DND-41 (cell line): Measurements from ENCODE around the gene CXCR5.

ENCODE experiments used
- CTCF ChIP-seq: IDR thresholded peaks from 2 replicates; pipeline ENCODE4 v1.5.1; 2012; ENCODE audit warnings: borderline replicate concordance, low read length, moderate library complexity, mild to moderate bottlenecking; ENCODE audit not compliant: poor library complexity, severe bottlenecking; ENCODE audit errors: extremely low read depth
- EZH2 ChIP-seq: IDR thresholded peaks from 3 replicates; pipeline ENCODE4 v1.6.1; 2012; ENCODE audit warnings: borderline replicate concordance, low read depth, mild to moderate bottlenecking, moderate library complexity, low read length, inconsistent platforms; ENCODE audit not compliant: severe bottlenecking

DNA sequence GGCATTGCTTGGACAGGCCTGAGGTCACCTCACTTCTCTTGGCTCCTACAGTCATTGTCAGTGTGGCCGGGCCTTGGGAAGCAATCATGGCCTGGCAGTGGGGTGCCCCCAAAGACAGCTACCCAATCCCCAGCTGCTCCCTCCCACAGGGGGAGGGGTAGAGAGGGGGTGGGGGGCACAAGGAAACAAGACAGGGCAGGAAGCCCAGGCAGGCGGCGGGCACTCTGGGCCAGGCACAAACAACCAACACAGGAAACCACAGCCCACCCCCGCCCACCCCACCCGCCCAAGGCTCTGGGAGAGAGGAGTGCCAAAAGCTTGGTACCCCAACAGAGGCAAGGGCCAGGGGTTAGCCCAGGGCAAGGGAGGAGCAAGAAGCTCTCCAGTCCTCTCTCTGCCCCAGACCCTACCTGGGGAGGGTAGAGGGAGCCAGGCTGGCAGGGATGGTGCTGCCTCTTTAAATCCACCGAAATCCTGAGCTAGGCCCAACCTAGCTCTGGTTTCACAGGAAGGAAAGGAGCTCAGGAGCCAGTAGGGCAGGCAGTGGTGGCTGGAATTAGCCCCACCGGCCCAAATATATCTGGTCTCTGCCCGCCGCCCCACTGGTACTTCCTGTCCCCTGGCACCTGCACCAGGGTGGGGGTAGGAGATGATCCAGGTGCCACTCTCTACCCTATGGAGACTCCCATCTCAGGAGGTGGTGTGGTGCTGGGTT is 29.9 kb downstream of the CXCR5 start:
- TF ChIP-seq CTCF (no peak), EZH2 (no peak)
